GM12892 (cell line): ENCODE results near the gene USP16.

Experiments used
- POLR2A ChIP-seq: IDR thresholded peaks from 2 replicates; pipeline ENCODE4 v1.6.1; 2011; ENCODE audit warnings: low read depth, low read length, control low read depth
- POLR2AphosphoS5 ChIP-seq: IDR thresholded peaks from 2 replicates; pipeline ENCODE4 v1.6.1; 2011; ENCODE audit warnings: low read depth, low read length, control low read depth
- TAF1 ChIP-seq: IDR thresholded peaks from 2 replicates; pipeline ENCODE4 v1.6.1; 2011; ENCODE audit warnings: low read depth, mild to moderate bottlenecking, control low read depth, low read length, borderline replicate concordance

- TF ChIP-seq POLR2A (no peak), TAF1 (no peak), POLR2AphosphoS5 (no peak)
Observed at GRCh38 chr21:29075706-29076466, 51.4 kb downstream of the USP16 start.
